Measurements from ENCODE around the gene IFI35.

The IFI35 gene

GRCh38 chr17:42982266-42982665 lies 24.3 kb upstream of the IFI35 start:
- Histone ChIP-seq H3K4me3 (ENCODE audit: low read depth, low read length) (no peak overlapping the region), H3K36me3 (peaks cover 45% of the 10 kb centered on the region), H3K27ac (no peak overlapping the region), H3K9me3 (ENCODE audit: severe bottlenecking) (no peaks in the 10 kb centered on the region), H3K27me3 (ENCODE audit: insufficient read depth, low read depth, severe bottlenecking) (no peaks in the 10 kb centered on the region)
- TF ChIP-seq CTCF (IDR thresholded peaks at IDR 0.05; ENCODE audit: low read depth, low read length), result no peak
- DNase-seq, result no peak

GRCh38 chr17:42985225-42985624 lies 21.4 kb upstream of the IFI35 start:
- H3K36me3 ChIP-seq, result peaks cover 72% of the 10 kb centered on the region
- no peaks in the 10 kb centered on the region for H3K27me3 ChIP-seq (ENCODE audit: insufficient read depth, low read depth, severe bottlenecking)
- no peak for DNase-seq
- no peaks in the 10 kb centered on the region for H3K9me3 ChIP-seq (ENCODE audit: severe bottlenecking)
- TF ChIP-seq CTCF (IDR thresholded peaks at IDR 0.05; ENCODE audit: low read depth, low read length), result no peak
- no peak overlapping the region for H3K4me3 ChIP-seq (ENCODE audit: low read depth, low read length)
- H3K27ac ChIP-seq, result no peak overlapping the region

- H3K4me3 ChIP-seq (ENCODE audit: low read depth, low read length), result no peak overlapping the region
- H3K36me3 ChIP-seq, result peaks cover 90% of the 10 kb centered on the region
- TF ChIP-seq CTCF (IDR thresholded peaks at IDR 0.05; ENCODE audit: low read depth, low read length), result no peak
- no peak overlapping the region for H3K27ac ChIP-seq
- no peaks in the 10 kb centered on the region for H3K27me3 ChIP-seq (ENCODE audit: insufficient read depth, low read depth, severe bottlenecking)
- no peak for DNase-seq
- no peaks in the 10 kb centered on the region for H3K9me3 ChIP-seq (ENCODE audit: severe bottlenecking)
Measured at GRCh38 chr17:42989141-42989540, 17.4 kb upstream of the IFI35 start.

GRCh38 chr17:42989726-42990652 lies 16.6 kb upstream of the IFI35 start:
- H3K27me3 ChIP-seq (ENCODE audit: insufficient read depth, low read depth, severe bottlenecking), result no peaks in the 10 kb centered on the region
- TF ChIP-seq CTCF (IDR thresholded peaks at IDR 0.05; ENCODE audit: low read depth, low read length), result no peak
- H3K4me3 ChIP-seq (ENCODE audit: low read depth, low read length), result no peak overlapping the region
- no peaks in the 10 kb centered on the region for H3K9me3 ChIP-seq (ENCODE audit: severe bottlenecking)
- no peak overlapping the region for H3K27ac ChIP-seq
- peaks cover 84% of the 10 kb centered on the region for H3K36me3 ChIP-seq
- DNase-seq, result no peak

GRCh38 chr17:42991471-42991870 lies 15.1 kb upstream of the IFI35 start:
- peaks cover 71% of the 10 kb centered on the region for H3K36me3 ChIP-seq
- H3K27ac ChIP-seq, result no peak overlapping the region
- no peak for TF ChIP-seq CTCF (IDR thresholded peaks at IDR 0.05; ENCODE audit: low read depth, low read length)

More at GRCh38 chr17:42991471-42991870, 15.1 kb upstream of the IFI35 start:
- Histone ChIP-seq H3K9me3 (ENCODE audit: severe bottlenecking) (no peaks in the 10 kb centered on the region), H3K27me3 (ENCODE audit: insufficient read depth, low read depth, severe bottlenecking) (no peaks in the 10 kb centered on the region), H3K4me3 (ENCODE audit: low read depth, low read length) (no peak overlapping the region)
- DNase-seq, result no peak

All from WERI-Rb-1 (cell line).